NCI-H446 (cell line): ENCODE data around the gene JAM3.
"Not testable (repeated sequence)": the region's sequence is repeated elsewhere in the genome, so short reads cannot be mapped to it uniquely, and the experiment has no call there.

Experiments used
- DNase-seq, 2 experiments: peaks; one replicate each; lab custom pipeline; 2025; lab: John Stamatoyannopoulos, UW

The JAM3 gene

DNA sequence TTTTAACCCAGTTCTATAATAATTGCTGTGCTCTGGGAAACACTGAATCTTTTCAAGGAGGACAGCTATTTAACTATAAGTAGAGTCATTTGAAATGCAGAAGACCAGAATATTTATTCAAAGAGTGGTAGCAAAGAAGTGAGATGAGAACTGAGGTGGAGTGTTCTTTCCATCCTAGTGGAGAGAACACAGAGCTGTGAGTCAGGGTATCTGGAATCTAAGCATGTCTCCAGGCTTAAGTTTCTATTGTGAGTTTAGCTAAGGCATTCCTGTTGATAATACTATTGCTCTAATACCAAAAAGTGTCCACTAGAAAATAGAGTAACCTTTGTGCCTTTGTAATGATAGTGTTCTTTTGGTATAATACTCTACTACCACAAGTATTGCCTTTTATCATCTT, 32.4 kb downstream of the JAM3 start:
- DNase-seq = no peak

DNA sequence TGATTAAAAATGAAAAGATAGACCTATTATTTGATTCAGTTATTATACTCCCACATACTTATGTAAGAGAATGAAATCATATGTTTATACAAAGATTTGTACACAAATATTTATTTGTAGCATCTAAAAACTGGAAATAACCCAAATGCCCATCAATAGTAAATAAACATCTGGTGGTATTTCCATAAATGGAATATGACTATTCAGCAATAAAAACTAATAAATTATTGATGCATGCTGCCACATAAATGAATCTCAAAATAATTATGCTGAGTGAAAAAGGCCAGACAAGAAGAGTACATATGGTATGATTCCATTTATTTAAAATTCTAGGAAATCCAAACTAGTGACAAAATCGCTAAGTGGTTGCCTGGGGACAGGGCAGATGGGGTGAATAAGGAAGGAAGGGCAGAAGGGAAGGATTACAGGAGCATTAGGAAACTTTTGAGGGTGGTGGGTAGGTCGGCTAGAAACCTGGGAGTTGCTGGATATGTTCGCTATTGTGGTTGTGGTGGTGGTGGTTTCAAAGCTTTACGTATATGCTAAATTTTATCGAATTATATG, 41.5 kb downstream of the JAM3 start:
- DNase-seq = no peak

DNA sequence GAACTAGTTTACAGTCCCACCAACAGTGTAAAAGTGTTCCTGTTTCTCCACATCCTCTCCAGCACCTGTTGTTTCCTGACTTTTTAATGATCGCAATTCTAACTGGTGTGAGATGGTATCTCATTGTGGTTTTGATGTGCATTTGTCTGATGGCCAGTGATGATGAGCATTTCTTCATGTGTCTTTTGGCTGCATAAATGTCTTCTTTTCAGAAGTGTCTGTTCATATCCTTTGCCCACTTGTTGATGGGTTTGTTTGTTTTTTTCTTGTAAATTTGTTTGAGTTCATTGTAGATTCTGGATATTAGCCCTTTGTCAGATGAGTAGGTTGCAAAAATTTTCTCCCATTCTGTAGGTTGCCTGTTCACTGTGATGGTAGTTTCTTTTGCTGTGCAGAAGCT, 44.9 kb downstream of the JAM3 start:
- DNase-seq = not testable (repeated sequence)

DNA sequence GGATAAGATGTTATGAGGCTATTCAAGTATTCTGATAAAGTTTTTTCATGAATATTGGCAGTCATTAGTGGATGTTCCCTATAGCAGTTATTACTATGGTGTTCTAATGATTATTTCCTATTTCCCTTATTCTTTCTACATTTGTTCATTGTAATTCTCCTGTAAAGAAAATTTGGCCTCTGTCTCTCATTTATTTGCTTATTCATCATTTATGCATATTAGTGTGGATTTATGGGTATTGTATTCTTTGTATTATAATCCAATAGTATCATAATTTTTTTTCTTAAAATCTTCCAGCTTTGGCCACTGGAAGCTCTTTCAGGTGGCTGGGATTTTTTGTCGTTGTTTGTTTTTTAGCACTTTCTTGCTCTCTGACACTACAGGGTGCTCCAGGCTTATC, 47.3 kb downstream of the JAM3 start:
- no peak for DNase-seq

DNA sequence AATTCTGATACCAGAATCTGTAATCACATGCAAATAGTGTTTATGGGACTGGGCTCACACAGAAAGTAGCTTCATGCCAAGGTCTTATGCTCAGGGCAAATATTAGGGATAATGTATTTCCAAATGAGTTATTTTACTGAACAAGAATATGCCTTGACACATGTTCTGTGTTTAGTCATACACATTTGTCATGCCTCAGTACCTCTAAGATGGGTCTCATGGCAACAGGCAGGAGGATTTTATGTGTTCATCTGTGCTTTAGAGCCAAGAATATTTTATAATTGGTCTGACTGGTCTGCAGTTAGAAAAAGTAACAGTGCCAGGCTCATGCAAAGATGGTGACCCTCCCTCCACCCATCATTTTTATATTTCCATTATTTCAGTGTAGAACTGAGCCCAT, 49.1 kb downstream of the JAM3 start:
- DNase-seq = peak; percentile 81 to 88

DNA sequence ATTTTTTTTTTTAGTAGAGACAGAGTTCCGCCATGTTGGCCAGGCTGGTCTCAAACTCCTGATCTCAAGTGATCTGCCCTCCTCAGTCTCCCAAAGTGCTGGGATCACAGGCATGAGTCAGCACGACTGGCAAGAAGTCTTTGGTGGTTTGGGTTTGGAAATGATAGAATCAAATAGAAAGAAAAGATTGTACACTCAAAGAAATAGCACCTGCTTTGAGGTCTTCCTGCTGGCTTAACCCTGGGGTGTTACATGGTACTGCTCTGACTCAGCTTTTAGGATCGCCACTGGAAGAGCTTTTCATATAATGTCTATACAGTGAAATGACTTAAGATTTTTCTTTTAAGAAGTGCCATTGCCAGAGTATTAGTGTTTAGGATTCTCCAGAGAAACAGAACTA, 50.2 kb downstream of the JAM3 start:
- DNase-seq = no peak

DNA sequence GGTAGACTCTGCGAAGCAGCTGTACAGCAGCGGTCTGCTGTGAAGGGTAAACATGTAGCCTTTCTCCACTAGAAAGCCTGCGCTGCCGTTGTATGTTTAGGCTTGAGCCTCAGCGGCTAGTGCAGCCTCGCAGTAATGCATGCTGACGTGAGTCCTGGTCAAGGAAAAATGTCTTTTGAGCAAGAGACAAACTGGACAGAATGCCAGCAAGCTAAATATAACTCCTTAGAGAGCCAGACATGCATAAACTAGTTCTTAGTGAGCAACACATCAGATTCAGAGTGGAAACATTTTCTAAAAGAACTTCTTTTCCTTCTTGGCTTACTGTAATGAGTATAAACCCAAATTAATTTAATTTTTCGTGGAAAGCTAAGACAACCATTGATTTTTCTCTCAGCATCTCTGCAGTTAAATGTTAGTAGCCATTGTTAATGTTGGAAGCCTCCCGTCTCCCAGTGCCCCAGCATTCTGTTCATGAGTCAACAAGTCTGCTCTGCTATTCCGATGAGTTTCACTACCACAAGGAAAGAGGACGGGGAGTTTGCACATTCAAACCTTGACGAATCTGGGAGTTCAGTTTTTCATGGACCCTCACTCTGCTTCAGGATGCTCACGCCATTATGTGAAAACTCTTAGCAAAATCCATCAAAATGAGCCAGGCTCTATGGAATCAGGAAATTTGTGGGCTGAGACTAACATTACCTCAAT, 51.4 kb downstream of the JAM3 start:
- peak; percentile 22 to 49 for DNase-seq

GRCh38 chr11:134120921-134121526, 52.2 kb downstream of the JAM3 start:
- peak in 1 of 2 experiments; percentile 18 for DNase-seq

- DNase-seq = no peak
Measured at GRCh38 chr11:134124660-134125451, 56.0 kb downstream of the JAM3 start.

- DNase-seq = no peak
Measured at GRCh38 chr11:134125507-134125906, 56.6 kb downstream of the JAM3 start.

GRCh38 chr11:134126217-134126822, 57.4 kb downstream of the JAM3 start:
- no peak for DNase-seq

DNA sequence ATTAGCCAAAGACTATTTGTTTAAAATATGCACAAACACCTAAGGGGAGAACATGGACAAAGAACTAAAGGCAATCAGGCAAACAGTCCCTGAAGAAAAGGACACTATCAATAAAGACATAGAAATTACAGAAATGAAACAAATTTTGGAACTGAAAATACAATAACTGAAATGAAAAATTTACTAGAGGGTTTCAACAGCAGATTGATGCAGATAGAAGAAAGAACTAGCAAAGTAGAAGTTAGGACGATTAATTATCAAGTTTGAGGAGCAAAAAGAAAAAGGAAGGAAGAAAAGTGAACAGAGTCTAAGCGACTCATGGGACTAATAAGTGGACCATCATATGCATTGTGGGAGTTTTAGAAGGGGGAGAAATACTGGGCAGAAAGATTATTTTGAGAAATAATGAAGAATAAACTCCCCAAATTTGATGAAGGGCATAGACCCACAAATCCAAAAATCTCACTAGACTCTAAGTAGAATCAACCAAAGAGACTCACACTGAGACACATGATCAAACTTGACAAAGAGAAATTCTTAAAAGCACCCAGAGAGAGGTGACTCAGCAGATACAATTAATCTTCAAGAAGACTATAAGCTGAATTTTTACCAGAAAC, 62.9 kb downstream of the JAM3 start:
- no peak for DNase-seq

- no peak for DNase-seq
Measured at GRCh38 chr11:134132808-134133207, 63.9 kb downstream of the JAM3 start.

- DNase-seq = no peak
Measured at GRCh38 chr11:134134167-134134566, 65.3 kb downstream of the JAM3 start.

- DNase-seq = no peak
Measured at GRCh38 chr11:134138376-134138775, 69.5 kb downstream of the JAM3 start.

DNA sequence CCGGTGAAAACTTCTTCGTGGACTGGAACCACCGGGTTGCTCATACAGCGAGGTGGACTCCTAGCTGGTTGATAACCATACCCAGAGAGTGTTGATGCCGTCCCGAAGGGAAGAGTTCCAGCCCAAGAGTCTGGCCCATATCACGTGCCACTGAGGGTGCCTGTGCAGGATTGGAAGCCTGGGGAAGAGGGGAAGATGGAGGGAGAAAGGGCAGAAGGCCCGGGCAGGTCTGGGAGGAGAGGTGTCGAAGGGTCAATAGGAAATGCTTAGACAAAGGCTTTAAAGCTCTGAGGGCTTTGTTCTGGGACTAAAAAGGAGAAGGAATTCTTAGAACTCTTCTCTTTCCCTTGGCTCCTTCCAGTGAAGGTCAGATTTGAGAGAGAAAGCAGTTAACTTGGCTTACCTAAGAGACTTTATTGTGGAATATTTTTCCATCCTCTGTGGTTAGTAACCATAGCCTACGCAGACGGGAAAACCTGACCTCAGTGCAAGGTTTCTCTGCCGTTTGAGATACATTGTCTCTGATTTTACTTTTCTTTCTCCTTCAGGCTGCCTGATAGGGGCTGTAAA, 70.5 kb downstream of the JAM3 start:
- no peak for DNase-seq

DNA sequence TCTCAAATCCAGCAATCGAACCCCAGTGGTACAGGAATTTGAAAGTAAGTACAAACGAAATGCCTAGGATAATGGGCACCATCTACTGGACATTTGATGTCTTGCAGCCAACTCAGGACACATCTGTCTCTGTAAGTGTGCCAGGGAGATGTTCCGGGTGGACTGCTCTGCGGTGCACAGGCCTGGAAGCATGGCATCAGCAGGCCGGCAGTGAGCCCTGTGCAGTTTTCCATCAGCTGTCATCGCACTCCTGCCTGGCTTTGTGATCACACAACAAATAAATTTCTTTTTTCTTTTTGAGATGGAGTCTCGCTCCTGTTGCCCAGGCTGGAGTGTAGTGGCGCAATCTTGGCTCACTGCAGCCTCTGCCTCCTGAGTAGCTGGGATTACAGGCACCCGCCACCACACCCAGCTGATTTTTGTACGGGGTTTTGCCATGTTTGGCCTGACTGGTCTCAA, 71.0 kb downstream of the JAM3 start:
- peak; percentile 58 to 92 for DNase-seq

- no peak for DNase-seq
Measured at GRCh38 chr11:134140961-134141490, 72.2 kb downstream of the JAM3 start.

GRCh38 chr11:134142536-134142935, 73.7 kb downstream of the JAM3 start:
- no peak for DNase-seq

GRCh38 chr11:134143801-134144200, 74.9 kb downstream of the JAM3 start:
- DNase-seq = no peak

DNA sequence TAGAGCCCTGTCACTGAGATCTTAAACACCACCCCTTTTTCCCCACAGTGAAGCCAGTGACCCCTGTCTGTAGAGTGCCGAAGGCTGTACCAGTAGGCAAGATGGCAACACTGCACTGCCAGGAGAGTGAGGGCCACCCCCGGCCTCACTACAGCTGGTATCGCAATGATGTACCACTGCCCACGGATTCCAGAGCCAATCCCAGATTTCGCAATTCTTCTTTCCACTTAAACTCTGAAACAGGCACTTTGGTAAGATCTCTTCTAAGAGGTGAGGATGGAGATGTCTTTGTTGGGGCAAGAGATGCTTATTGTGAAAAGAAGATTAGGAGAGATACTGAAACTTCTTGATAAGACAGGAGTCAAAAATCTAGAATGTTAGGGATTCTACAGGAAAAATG, 75.9 kb downstream of the JAM3 start:
- no peak for DNase-seq
